Umbilical cord (tissue), 2 donors: ENCODE results near the gene CDC42. TPM values are rescaled to one million over a fixed set of nuclear protein-coding genes. Genes with fewer than 3 reads are reported as not detected.

Experiments used
- DNase-seq: peaks from one replicate; pipeline ENCODE4 v3.0.0-alpha.2; 2015; ENCODE audit warnings: low spot score
- total RNA-seq: library from RNA; depleted of rRNA; stranded (reverse); fragments of >200 nt; gene quantifications from one replicate; pipeline ENCODE4 v1.2.3, GENCODE V29; 2014; ENCODE audit warnings: low replicate concordance; ENCODE audit not compliant: insufficient read depth

The CDC42 gene
- total RNA-seq, 1 donor from 2014 or later, result 412 TPM

GRCh38 chr1:22128392-22128791, 75.9 kb downstream of the CDC42 start:
- no peak for DNase-seq

- no peak for DNase-seq
Observed at GRCh38 chr1:22129501-22130117, 77.1 kb downstream of the CDC42 start.

GRCh38 chr1:22131062-22131461, 78.6 kb downstream of the CDC42 start:
- no peak for DNase-seq

GRCh38 chr1:22131875-22132486, 79.5 kb downstream of the CDC42 start:
- no peak for DNase-seq

- DNase-seq, result peak; percentile 47
Observed at GRCh38 chr1:22132517-22133235, 80.2 kb downstream of the CDC42 start.

- no peak for DNase-seq
Observed at GRCh38 chr1:22133247-22133930, 80.9 kb downstream of the CDC42 start.

GRCh38 chr1:22133931-22134324, 81.4 kb downstream of the CDC42 start:
- DNase-seq, result no peak

- DNase-seq, result peak; percentile 81
Observed at GRCh38 chr1:22137004-22137720, 84.7 kb downstream of the CDC42 start.

- no peak for DNase-seq
Observed at GRCh38 chr1:22139066-22139594, 86.6 kb downstream of the CDC42 start.

GRCh38 chr1:22139817-22140216, 87.3 kb downstream of the CDC42 start:
- DNase-seq, result no peak

Other genes with a start within 250 kb of the CDC42 start
- 2.2 TPM for gene LDLRAD2, start 240.4 kb upstream of the CDC42 start, total RNA-seq
- 604 TPM for gene HSPG2, start 115.4 kb upstream of the CDC42 start, total RNA-seq
- gene CELA3B, start 75.7 kb upstream of the CDC42 start, total RNA-seq, result not detected
- gene CELA3A, start 51.1 kb upstream of the CDC42 start, total RNA-seq, result not detected
- gene WNT4, start 90.4 kb downstream of the CDC42 start, total RNA-seq, result 14.0 TPM